NCI-H2107 (cell line): ENCODE results near the gene LENG1.
"Not testable (repeated sequence)": the region's sequence is repeated elsewhere in the genome, so short reads cannot be mapped to it uniquely, and the experiment has no call there.

Experiments
- DNase-seq: peaks from one replicate; lab custom pipeline; 2025; lab: John Stamatoyannopoulos, UW

LENG1 gene

DNA sequence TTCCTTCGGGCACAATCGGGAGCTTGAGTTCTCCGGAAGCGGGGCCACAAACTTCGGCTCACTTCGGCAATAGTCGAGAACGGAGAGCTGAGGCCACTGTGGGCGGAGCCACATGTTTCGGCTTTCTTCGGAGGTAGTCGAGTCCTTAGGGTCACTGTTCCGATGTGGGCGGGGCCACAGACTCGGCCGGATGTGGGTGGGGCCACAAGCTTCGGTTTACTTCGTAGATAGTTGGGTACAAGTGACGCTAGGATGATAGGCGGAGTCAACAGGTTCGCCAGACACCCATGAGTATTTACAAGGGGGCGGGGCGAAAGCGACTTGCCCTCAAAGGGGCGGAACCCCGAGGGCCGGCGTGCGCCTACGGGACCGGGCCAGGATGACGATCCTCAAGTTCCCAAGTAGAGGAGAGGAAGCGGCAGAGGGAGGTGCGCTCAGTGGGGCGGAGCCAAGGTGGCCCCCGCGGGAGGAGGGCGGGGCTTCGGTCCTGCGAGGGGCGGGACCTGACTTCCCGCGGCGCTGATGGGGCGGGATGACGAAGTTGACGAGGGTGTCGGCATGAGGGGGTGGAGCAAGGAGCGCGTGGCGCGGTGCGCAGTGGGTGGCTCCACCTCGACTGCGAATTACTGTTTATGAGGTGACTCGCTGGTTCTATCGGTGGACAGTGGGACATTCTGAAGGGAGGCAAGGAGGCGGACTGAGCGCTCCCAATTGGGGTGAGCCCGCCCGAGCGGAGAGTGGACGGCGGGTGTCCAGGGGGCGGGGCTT, 30.4 kb upstream of the LENG1 start:
- peak; percentile 98 for DNase-seq

- DNase-seq: no peak
Observed at GRCh38 chr19:54189145-54189734, 29.7 kb upstream of the LENG1 start, which contains the start of gene MBOAT7. TSS of gene MBOAT7 (minus strand) at chr19:54189580. CDS start at chr19:54188508, 1,072 bp downstream.

DNA sequence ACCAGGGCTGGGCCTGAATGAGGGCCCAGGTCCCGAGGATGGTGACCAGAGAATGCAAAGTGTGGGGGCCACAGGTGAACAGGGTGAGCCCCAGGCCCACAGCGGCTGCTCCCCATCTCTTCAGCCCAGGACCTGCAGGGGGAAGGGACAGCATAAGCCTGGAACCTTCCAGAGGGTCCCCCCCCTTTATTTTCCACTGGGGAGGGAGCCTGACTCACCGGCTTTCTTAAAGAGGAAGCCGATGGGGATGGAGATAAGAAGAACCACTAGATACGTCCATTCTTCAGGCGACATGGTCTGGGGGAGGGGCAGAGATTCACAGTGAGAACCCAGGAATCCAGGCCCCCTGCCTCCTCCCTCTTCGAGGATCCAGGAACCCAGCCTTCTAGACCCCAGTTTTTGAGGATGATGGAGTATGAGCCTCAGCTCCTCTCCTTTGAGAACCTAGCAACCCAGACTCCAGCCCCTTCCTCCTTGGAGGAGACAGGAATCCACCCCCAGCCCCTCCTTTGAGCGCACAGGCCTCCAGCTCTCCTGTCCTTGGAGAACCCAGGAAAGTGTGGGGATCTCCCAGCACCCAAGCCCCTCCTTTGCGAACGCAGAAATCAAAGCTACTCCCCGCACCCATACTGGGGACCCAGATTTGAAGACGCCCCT, 28.8 kb upstream of the LENG1 start:
- no peak for DNase-seq

DNA sequence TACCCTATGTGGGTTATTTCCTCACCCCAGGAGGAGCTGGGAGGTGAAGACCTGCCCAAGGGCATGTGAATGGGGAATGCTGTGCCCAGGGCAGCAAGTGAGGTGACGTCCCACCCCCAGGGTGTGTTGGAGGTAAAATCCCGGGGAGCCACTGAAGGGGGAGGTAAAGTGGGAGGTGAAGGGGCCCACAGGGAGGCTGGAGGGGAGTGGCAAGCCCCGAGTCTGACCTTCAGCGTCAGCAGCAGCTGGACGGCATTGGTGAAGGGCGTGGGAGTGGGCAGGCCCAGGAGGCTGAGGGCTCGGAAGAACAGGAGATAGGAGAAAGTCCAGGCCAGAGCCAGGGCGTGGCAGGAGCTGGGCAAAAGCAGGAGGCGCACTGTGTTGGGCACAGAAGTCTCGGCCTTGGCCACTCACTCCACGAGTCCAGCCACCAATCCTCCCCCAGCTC, 27.4 kb upstream of the LENG1 start:
- DNase-seq: no peak

- no peak for DNase-seq
Observed at GRCh38 chr19:54186351-54186750, 26.8 kb upstream of the LENG1 start.

GRCh38 chr19:54183431-54183830, 23.9 kb upstream of the LENG1 start:
- DNase-seq: no peak

GRCh38 chr19:54181894-54182293, 22.4 kb upstream of the LENG1 start:
- DNase-seq: not testable (repeated sequence)

DNA sequence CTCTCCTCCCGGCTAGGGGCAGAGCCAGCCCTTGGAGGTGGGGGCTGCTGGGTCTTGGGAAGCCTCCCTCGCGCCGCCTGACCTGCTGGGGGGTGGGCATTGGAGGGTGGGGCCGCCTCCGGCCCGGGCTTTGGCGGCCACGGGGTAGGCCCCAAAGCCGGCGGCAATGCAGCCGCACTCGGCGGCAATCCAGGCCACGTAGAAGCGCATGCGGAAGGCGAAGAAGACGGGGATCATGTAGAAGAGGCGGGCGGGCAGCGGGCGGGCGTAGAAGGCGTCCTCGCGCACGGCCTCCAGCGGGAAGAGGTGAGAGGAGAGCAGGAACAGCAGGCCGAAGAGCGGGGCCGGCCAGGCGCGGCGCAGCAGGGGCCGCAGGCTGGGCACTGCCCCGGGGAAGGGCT, 21.2 kb upstream of the LENG1 start:
- no peak for DNase-seq

DNA sequence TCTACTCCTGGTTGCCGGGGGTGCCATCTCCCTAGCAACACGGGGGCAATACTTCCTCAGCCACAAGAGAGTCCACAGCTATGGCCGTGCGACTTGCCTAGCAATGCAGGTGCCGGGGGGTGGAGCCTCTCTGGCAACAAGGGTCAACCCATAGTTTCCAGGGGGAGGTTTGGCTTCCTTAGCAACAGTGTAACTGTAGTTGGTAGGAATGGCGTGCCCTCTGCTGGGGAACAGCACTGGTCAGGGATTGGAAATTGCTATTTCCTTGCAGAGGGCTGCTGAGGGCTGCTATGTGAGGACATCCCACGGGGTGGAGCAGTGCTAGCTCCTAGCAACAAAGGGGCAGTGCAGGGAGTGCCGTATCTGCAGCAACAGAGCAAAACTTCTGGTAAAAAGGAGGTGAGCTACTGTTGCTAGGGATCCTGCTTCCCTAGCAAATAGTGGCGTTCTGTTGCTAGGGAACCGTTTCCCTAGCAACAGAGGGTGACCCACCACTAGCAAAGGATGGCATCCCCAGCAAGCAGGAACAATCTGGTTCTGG, 20.5 kb upstream of the LENG1 start:
- DNase-seq: peak; percentile 44

DNA sequence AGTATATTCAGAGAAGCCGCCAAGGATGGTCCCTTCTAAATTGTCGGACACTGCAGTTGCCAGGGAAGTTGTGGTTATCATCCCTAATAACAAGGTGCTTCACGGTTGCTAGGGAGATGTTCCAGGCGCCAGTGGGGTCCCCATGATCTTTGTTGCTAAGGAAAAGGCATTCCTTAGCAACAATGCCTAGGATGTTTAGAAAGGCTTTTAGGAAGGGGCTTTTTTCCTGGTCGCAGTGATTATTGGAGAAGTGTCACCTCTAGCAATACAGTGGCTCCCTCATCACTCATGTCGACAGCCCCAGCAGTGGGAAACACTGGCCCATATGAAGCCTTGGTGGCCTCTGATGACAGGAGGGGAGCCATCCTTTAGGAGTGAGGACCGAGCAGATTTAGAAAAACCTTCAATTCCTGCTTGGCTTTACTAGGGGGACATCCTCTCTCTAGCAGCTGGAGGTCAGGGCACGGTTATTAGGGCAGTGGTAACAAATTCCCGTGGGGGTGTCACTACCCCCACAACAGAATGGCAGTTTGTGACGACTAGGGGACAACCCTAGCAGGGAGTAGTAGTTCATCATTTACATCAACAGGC, 19.8 kb upstream of the LENG1 start:
- DNase-seq: no peak

DNA sequence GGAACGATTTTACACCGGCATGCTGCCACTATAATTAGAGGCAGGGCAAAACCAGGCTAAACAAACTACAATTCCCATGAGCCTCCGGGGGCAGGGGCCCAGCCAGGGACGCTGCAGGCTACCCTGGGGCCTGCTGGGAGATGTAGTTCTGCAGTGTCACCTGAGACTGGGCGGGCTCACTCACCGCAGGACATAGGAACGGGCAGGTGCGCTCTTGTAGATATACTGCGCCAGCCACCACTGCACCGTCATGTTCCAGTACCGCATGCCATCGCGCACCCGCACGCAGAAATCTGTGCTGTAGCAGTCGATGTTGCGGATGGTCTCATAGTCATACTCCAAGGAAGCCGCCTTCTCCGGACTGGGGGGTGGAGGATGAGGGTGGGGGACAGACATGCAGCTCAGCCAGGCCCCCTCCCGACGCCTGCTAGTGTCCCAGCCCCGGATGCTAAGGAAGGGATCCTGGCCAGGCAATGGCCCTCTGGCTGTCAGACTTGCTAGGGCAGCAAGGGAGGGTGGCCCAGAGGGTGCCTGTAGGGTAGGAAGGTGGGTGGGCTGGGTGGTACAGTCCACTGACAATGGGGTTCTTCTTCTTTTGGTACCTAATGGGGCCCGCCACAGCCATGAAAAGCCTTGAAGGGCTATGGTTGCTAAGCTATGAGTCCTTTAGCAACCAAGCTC, 19.2 kb upstream of the LENG1 start:
- peak; percentile 64 for DNase-seq

GRCh38 chr19:54173951-54174834, 14.7 kb upstream of the LENG1 start:
- DNase-seq: no peak

DNA sequence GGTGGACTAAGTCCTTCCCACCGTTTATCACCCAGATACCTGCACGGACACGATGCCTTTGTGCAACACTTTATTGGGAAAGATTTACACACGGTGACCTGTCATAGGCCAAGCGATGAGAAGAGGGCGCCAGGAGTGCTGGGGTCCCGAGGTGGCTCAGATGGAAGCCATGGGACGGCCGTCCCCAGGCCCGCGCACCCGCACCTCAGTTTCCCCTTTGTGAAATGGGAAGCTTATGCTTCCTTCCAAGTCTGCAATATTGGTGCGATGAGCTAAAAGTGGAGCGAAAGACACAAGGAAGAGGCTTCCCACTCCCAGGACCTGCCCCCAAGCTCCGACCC, 13.8 kb upstream of the LENG1 start:
- DNase-seq: no peak

DNA sequence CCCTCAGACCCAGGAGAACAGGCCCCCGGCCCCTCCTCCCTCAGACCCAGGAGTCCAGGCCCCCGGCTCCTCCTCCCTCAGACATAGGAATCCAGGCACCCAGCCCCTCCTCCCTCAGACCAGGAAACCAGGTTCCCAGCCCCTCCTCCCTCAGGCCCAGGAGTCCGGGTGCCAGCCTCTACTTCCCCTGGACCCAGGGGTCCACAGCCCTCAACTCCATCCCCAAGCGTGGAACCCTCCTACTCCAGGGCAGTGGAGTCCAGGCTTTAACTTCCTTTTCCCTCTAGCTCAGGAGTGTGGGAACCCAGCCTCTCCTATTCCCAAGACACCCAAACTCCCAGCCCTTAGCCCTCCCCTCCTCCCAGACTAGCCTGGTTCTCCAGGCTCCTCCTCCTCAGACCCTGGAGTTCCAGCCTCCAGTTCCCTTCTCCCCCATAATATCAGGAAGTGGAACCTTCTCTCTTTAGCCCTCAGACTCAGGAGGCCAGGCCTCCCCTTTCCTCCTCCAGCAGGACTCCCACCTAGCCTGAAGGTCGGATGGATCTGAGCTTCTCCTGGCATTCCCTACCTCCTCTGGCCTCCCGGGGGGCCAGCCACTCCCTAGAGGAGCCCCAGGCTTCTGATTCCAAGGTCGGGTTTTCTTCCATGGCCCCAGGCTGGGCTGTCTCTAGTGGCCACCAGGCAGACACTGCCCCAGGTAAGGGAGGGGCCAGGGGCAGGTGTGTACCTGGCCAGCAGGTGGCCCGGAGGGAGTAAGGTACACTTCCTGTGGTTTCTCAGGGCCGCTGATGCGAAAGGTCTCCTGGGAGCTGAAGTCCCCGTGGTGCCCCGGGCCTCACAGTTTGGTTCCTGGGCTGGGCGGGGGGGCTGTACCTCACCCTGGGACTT, 13.2 kb upstream of the LENG1 start, which contains the start of gene TMC4:
Gene TMC4, minus strand, starts transcription at position 690 of the 888 bp plus-strand sequence. Its CDS starts 43 bp downstream, at position 647.
- DNase-seq: peak; percentile 77

DNA sequence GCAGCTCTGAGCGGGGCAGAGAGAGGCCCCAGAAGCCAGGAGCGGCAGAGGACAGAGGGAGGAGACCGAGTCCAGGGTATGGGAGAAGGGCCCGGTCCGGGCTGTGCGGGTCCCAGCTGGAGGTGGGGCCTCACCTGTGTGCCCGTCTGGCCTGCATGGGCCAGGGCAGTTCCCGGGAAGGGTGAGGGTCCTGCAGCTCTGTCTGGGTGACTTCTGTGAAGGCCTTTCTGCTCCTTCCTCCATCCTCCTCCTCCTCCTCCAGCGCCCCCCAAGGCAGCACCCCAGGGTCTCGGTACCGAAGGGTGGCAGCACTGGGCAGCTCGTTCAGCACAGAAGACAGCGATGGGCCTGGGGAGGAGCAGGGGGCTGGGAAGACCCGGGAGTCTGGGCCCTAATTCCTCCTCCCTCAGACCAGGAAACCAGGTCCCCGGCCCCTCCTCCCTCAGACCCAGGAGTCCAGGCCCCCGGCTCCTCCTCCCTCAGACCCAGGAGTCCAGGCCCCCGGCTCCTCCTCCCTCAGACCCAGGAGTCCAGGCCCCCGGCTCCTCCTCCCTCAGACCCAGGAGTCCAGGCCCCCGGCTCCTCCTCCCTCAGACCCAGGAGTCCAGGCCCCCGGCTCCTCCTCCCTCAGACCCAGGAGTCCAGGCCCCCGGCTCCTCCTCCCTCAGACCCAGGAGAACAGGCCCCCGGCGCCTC, 12.4 kb upstream of the LENG1 start:
- DNase-seq: not testable (repeated sequence)

DNA sequence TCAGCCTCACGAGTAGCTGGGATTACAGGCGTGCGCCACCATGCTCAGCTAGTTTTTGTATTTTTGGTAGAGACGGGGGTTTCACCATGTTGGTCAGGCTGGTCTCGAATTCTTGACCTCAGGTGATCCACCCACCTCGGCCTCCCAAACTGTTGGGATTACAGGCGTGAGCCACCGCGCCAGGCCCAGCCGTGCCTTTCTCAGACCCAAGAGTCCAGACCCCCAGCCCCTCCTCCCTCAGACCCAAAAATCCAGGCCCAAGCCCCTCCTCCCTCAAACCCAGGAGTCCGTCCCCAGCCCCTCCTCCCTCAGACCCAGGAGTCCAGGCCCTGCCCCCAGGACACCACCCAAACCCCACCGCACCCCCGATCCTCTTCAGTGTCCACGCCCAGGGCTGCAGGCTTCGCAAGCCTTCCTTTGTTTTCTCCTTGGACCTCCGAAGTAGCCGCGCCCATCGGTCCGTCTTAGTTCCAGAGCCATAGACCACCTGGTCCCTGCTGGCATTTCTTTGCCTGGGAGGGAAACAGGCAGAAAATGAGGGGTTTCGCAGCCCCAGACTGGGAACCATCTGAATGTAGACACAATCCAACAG, 9.7 kb upstream of the LENG1 start:
- DNase-seq: no peak

DNA sequence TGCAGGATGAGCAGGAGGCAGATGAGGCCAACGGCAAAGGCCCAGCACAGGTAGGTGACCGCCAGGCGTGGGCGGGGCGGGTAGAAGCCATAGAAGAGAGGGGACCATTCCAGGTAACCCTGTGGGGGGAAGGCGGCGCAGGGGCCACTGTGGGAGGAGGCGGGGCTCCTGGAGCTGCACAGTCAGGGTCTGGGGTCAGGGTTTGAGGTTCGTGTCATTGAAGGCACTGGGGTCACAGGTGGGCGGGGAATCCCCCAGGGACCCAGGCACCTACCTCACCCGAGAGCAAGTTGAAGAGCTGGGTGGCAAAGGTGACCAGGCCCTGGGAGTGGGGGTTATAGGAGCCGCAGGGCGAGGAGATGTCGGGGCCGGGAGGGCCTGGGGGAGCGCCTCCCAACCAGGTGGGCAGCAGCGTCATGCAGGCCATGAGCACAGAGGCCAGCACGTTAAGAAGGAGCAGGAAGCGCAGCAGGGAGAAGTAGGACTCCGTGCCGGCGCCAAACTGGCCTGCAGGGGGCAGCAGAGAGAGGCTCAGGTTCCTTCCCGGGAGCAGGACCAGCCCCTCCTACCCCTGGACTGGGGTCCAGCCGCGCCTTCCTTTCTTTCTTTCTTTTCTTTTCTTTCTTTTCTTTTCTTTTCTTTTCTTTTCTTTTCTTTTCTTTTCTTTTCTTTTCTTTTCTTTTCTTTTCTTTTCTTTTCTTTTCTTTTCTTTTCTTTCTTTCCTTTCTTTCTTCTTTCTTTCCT, 8.8 kb upstream of the LENG1 start:
- DNase-seq: peak; percentile 83

DNA sequence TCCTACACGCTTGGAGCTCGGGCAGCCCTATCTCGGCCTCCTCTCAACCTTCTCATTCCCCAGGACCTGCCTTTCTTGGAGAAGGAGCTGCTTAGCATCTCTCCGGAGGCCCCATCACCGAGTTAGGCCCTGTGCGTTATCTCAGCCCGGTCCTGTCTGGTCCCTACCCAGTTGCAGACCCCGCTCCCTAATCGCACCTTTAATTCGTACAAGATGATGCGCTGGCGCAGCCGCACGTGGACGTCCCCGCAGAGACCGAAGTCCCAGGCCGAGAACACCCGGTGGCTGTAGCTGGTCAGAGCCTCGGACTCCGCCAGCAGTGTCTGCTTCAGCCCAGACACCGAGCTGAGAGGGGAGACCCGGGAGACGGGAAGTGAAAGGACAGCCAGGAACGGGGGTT, 5.7 kb upstream of the LENG1 start:
- DNase-seq: no peak
